Keratinocyte (primary cell): Measurements from ENCODE around the gene SCUBE3. TPM values are rescaled to one million over a fixed set of nuclear protein-coding genes. Genes with fewer than 3 reads are reported as not detected.

Source experiments
- DNase-seq: peaks from one replicate; pipeline ENCODE4 v3.0.0-alpha.2; 2011; ENCODE audit warnings: low read depth, missing footprints, low spot score
- FAIRE-seq: peaks from 2 replicates; lab custom pipeline; 2011; peaks lifted over from hg19 to GRCh38; lab: Jason Lieb, UNC
- H2AFZ ChIP-seq: 2 replicates; pipeline ENCODE4 v1.6.0; 2012; ENCODE audit warnings: low read length, control low read depth, inconsistent platforms; ENCODE audit not compliant: control insufficient read depth
- H3K27ac ChIP-seq: 2 replicates; pipeline ENCODE4 v1.5.1; 2011; ENCODE audit warnings: low read length; ENCODE audit not compliant: control insufficient read depth, insufficient read depth
- H3K27me3 ChIP-seq: 3 replicates; pipeline ENCODE4 v1.6.0; 2011; ENCODE audit warnings: low read length; ENCODE audit not compliant: control insufficient read depth, insufficient read depth; ENCODE audit errors: extremely low read depth
- H3K36me3 ChIP-seq, 2 experiments: 2 replicates in 1 of 2; 3 replicates in 1 of 2; pipeline ENCODE4 v1.5.1; 2011; ENCODE audit warnings: low read length in 2 of 2, mild to moderate bottlenecking in 1 of 2; ENCODE audit not compliant: control insufficient read depth in 2 of 2, insufficient read depth in 2 of 2; ENCODE audit errors: extremely low read depth in 1 of 2
- H3K4me1 ChIP-seq: 3 replicates; pipeline ENCODE4 v1.5.1; 2011; ENCODE audit warnings: low read length; ENCODE audit not compliant: control insufficient read depth, insufficient read depth; ENCODE audit errors: extremely low read depth
- H3K4me2 ChIP-seq: 3 replicates; pipeline ENCODE4 v1.6.0; 2011; ENCODE audit warnings: low read depth, low read length; ENCODE audit not compliant: control insufficient read depth, insufficient read depth; ENCODE audit errors: extremely low read depth
- H3K4me3 ChIP-seq, 3 experiments: fragments of 200-600 bp in 1 of 3; sonication (generic) in 1 of 3; 2 replicates in 2 of 3; 3 replicates in 1 of 3; pipeline ENCODE4 v1.5.1; 2011 to 2016; ENCODE audit warnings: low read length in 3 of 3, mild to moderate bottlenecking in 3 of 3, control low read depth in 2 of 3, inconsistent platforms in 1 of 3, low read depth in 1 of 3, mixed read lengths in 1 of 3, mixed run types in 1 of 3, moderate library complexity in 1 of 3; ENCODE audit not compliant: control insufficient read depth in 2 of 3, insufficient read depth in 2 of 3; ENCODE audit errors: extremely low read depth in 1 of 3
- H3K79me2 ChIP-seq: 2 replicates; pipeline ENCODE4 v1.6.0; 2012; ENCODE audit warnings: low read length; ENCODE audit not compliant: control insufficient read depth, insufficient read depth
- H3K9ac ChIP-seq: 3 replicates; pipeline ENCODE4 v1.6.0; 2011; ENCODE audit warnings: low read length; ENCODE audit not compliant: control insufficient read depth, insufficient read depth; ENCODE audit errors: extremely low read depth
- H3K9me1 ChIP-seq: 3 replicates; pipeline ENCODE4 v1.6.0; 2011; ENCODE audit warnings: low read length; ENCODE audit not compliant: control insufficient read depth, insufficient read depth; ENCODE audit errors: extremely low read depth
- H3K9me3 ChIP-seq: 2 replicates; pipeline ENCODE4 v1.5.1; 2012; ENCODE audit warnings: low read depth, low read length; ENCODE audit not compliant: control insufficient read depth
- H4K20me1 ChIP-seq: 3 replicates; pipeline ENCODE4 v1.6.0; 2011; ENCODE audit warnings: low read length; ENCODE audit not compliant: control insufficient read depth, insufficient read depth; ENCODE audit errors: extremely low read depth
- EZH2 ChIP-seq: IDR thresholded peaks from one replicate; pipeline ENCODE4 v1.6.1; 2012; ENCODE audit warnings: inconsistent platforms, mild to moderate bottlenecking, low read length, moderate library complexity
- dilution Hi-C: fragments of 300-500 bp; cut with MboI; formaldehyde crosslinking; loops from one replicate; pipeline ENCODE4 v1.7.0; 2020; ENCODE audit warnings: low sequenced_read_pairs; ENCODE audit not compliant: extremely low pct_ligation_motif_present
- polyA plus RNA-seq, 5 experiments: library from polyadenylated mRNA; depleted of rRNA in 3 of 5; stranded (reverse) in 3 of 5; stranded (forward) in 1 of 5; unstranded in 1 of 5; fragments of >200 nt; gene quantifications; 1 replicate in 1 of 5; 2 replicates in 3 of 5; 3 replicates in 1 of 5; pipeline versions ENCODE4 v1.2.1 to v1.2.3, GENCODE V29; 2011 to 2012; ENCODE audit warnings: missing spikeins in 2 of 5, low read depth in 1 of 5, low replicate concordance in 1 of 5
- TF ChIP-seq, protein P1 (sequence below), 3 experiments: IDR thresholded peaks in 1 of 3; conservative IDR thresholded peaks in 1 of 3; optimal IDR thresholded peaks in 1 of 3; 2 replicates in 2 of 3; 3 replicates in 1 of 3; pipeline versions ENCODE3 to v1.5.1; 2011; ENCODE audit warnings: low read length in 3 of 3, mild to moderate bottlenecking in 3 of 3, moderate library complexity in 2 of 3, control low read depth in 1 of 3, inconsistent platforms in 1 of 3; ENCODE audit not compliant: insufficient read depth in 2 of 3; ENCODE audit errors: extremely low read depth in 1 of 3

SCUBE3 gene
- polyA plus RNA-seq, 1 donor (not counting 4 experiments of a cell fraction or from before 2014, with no cell fraction given), result 0.01 TPM

DNA sequence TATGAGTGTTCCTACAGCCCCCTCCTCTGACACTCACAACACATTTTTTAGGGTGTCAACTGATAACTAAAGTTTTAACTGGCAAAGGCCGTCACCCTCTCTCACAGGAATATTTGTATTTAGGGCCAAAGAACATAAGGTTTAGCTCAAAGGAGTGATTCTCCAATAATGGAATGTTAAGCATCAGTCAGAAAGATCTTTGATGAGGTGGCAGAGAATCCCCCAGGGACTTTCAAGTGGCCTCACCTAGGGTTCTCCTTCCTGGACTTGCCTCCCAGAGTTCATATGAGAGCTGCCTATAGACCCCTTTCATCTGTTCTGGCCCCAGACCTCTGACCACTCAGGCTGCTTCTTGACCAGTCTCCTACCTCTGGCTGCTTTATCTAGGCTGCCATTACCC, 7.4 kb upstream of the SCUBE3 start:
- Histone ChIP-seq H3K9me3 (no peaks in the 10 kb centered on the region), H3K4me2 (no peak overlapping the region), H3K4me3 (no peak overlapping the region), H3K9ac (no peak overlapping the region), H3K4me1 (no peaks in the 10 kb centered on the region), H3K9me1 (no peaks in the 10 kb centered on the region), H3K27ac (no peak overlapping the region), H3K27me3 (peaks cover 37% of the 10 kb centered on the region), H4K20me1 (no peaks in the 10 kb centered on the region), H3K79me2 (no peaks in the 10 kb centered on the region), H3K36me3 (no peaks in the 10 kb centered on the region), H2AFZ (no peak overlapping the region)
- TF ChIP-seq, protein P1, sequence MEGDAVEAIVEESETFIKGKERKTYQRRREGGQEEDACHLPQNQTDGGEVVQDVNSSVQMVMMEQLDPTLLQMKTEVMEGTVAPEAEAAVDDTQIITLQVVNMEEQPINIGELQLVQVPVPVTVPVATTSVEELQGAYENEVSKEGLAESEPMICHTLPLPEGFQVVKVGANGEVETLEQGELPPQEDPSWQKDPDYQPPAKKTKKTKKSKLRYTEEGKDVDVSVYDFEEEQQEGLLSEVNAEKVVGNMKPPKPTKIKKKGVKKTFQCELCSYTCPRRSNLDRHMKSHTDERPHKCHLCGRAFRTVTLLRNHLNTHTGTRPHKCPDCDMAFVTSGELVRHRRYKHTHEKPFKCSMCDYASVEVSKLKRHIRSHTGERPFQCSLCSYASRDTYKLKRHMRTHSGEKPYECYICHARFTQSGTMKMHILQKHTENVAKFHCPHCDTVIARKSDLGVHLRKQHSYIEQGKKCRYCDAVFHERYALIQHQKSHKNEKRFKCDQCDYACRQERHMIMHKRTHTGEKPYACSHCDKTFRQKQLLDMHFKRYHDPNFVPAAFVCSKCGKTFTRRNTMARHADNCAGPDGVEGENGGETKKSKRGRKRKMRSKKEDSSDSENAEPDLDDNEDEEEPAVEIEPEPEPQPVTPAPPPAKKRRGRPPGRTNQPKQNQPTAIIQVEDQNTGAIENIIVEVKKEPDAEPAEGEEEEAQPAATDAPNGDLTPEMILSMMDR (optimal IDR thresholded peaks at IDR 0.05 in 1 of 3, IDR thresholded peaks at IDR 0.05 in 1 of 3, conservative IDR thresholded peaks at IDR 0.05 in 1 of 3; ENCODE audit: extremely low read depth in 1 of 3, insufficient read depth in 2 of 3, low read length in 3 of 3), result no peak
- TF ChIP-seq EZH2, result no peak
- no peak for DNase-seq
- dilution Hi-C loops, result no loop called here
- FAIRE-seq, result no peak

DNA sequence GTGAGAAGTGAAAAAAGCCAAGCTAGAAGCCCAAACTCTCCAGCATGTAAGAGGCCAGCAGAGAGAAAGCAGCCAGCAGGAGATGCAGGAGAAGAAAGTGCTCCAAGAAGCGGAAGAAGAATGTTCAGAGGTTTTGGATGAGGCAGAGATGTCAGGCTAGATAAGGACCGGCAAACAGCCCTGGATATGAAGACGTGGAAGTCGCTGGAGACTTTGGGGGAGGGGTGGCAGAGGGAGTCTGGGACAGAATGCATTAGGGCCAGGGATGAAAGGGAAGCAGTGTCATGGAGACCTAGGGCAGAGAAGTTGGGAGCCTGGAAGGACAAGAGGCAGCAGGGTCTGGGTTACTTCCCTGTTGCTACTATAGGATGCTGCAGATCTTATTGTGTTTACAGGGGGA, 5.3 kb upstream of the SCUBE3 start:
- FAIRE-seq (no peak), DNase-seq (no peak)
- Histone ChIP-seq H3K4me1 (no peaks in the 10 kb centered on the region), H3K36me3 (no peaks in the 10 kb centered on the region), H4K20me1 (no peaks in the 10 kb centered on the region), H3K4me2 (no peak overlapping the region), H3K9me1 (no peaks in the 10 kb centered on the region), H3K79me2 (no peaks in the 10 kb centered on the region), H3K9me3 (no peaks in the 10 kb centered on the region), H2AFZ (no peak overlapping the region), H3K27ac (no peak overlapping the region), H3K27me3 (peaks cover 53% of the 10 kb centered on the region), H3K9ac (no peak overlapping the region), H3K4me3 (no peak overlapping the region)
- TF ChIP-seq, protein P1 (optimal IDR thresholded peaks at IDR 0.05 in 1 of 3, IDR thresholded peaks at IDR 0.05 in 1 of 3, conservative IDR thresholded peaks at IDR 0.05 in 1 of 3; ENCODE audit: extremely low read depth in 1 of 3, insufficient read depth in 2 of 3, low read length in 3 of 3), result no peak
- TF ChIP-seq EZH2, result no peak
- dilution Hi-C loops, result no loop called here
